Measurements from ENCODE around the gene RUBCNL.

DNA sequence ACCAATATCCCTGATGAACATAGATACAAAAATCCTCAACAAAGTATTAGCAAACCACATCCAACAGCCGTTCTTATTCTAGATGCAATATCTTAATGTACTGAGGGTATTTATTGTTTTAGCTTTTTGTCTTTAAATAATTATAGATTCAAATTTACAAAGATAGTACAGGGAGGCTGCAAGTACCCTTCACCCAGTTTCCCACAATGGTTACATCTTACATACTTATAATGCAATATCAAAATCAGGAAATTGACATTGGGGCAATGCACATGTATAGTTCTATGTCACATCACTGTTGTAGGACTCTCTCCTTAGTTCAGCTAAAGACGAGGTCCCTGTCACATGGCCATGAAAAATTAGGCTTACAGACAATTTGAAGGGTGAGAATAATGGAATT lies 75.8 kb downstream of the RUBCNL start:
- TF ChIP-seq, protein P1, sequence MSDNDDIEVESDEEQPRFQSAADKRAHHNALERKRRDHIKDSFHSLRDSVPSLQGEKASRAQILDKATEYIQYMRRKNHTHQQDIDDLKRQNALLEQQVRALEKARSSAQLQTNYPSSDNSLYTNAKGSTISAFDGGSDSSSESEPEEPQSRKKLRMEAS (IDR thresholded peaks at IDR 0.05) = no peak
- TF ChIP-seq RAD21 (IDR thresholded peaks at IDR 0.05; ENCODE audit: low read depth) (no peak), POLR2AphosphoS5 (IDR thresholded peaks at IDR 0.05; ENCODE audit: low read depth, low read length) (no peak), POLR2A (IDR thresholded peaks at IDR 0.05; ENCODE audit: borderline replicate concordance, extremely low read depth, insufficient read depth, insufficient read length) (no peak), EZH2 (IDR thresholded peaks at IDR 0.05) (no peak)
- TF ChIP-seq, protein P2, sequence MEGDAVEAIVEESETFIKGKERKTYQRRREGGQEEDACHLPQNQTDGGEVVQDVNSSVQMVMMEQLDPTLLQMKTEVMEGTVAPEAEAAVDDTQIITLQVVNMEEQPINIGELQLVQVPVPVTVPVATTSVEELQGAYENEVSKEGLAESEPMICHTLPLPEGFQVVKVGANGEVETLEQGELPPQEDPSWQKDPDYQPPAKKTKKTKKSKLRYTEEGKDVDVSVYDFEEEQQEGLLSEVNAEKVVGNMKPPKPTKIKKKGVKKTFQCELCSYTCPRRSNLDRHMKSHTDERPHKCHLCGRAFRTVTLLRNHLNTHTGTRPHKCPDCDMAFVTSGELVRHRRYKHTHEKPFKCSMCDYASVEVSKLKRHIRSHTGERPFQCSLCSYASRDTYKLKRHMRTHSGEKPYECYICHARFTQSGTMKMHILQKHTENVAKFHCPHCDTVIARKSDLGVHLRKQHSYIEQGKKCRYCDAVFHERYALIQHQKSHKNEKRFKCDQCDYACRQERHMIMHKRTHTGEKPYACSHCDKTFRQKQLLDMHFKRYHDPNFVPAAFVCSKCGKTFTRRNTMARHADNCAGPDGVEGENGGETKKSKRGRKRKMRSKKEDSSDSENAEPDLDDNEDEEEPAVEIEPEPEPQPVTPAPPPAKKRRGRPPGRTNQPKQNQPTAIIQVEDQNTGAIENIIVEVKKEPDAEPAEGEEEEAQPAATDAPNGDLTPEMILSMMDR (IDR thresholded peaks at IDR 0.05 in 2 of 3, conservative IDR thresholded peaks at IDR 0.05 in 1 of 3; ENCODE audit: borderline replicate concordance in 1 of 3, insufficient read depth in 1 of 3, low read depth in 2 of 3, low read length in 2 of 3) = no peak
